ENCODE measurements around the gene ARSG. TPM values are rescaled to one million over a fixed set of nuclear protein-coding genes. Genes with fewer than 3 reads are reported as not detected.

ARSG gene
- total and polyA plus RNA-seq, 9 of the 15 experiments (the other 6 are each of a cell fraction or from before 2014, with no cell fraction given) = 1.0 to 5.6 (median 1.8) TPM

DNA sequence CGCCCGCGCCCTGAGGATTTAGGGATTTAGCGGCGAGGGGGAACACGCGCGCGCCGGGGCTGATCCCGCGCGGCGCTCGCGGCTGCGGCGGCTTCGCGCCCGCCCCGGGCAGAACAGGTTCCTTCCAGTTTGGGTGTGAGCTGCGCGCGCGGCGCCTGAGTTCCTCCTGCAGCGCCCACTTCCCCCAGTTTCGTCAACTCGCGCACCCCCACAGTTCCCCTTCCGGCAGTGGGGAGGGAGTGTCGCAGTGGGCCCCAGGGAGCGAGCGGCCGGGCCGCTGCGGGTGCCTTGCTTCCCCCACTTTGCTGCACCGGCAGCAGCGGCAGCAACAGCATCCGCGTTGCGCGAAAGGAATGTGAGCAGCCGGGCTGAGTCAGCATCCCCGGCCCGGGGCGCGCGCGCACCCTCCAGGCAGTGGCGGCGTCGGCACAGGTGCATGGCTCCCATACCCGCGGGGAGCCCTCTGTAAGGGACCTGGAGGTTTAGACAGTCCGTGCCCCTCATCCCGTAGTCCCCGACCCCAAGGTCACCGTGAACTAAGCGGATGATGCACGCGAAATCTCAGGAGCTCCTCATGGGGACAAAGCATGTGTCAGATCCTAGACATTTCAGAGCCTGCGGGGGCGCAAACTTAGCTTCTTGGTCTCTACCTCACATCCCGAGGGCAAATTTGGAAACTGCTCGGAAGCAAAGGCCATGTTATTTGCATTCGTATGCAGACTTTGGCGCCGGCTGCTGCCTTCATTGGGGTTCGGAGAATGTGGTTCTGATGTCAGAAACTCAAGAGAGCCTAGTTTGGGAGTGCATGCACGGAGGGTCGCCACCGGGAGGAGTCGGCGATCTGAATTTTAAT is 767 bp downstream of the ARSG start (continued):
- TF ChIP-seq MAZ (CRISPR knock-in tag; conservative IDR thresholded peaks at IDR 0.05 in 1 of 2, IDR thresholded peaks at IDR 0.05 in 1 of 2) (peak in 1 of 2 experiments; percentile 57; a peak in 2 of 4 replicates), POLR2AphosphoS2 (IDR thresholded peaks at IDR 0.05; ENCODE audit: low read length) (no peak), FOXJ3 (CRISPR knock-in tag; IDR thresholded peaks at IDR 0.05) (no peak), RBFOX2 (IDR thresholded peaks at IDR 0.05; ENCODE audit: low read depth, low read length) (peak; percentile 93), NFATC3 (IDR thresholded peaks at IDR 0.05) (no peak), ZNF707 (CRISPR knock-in tag; conservative IDR thresholded peaks at IDR 0.05) (no peak), PHTF2 (CRISPR knock-in tag; IDR thresholded peaks at IDR 0.05) (no peak), ESRRB (CRISPR knock-in tag; IDR thresholded peaks at IDR 0.05; ENCODE audit: borderline replicate concordance) (no peak), GTF2E2 (tag; IDR thresholded peaks at IDR 0.05) (peak; percentile 70), HDAC1 (IDR thresholded peaks at IDR 0.05) (peak in 1 of 2 experiments; percentile 61; a peak in 2 of 4 replicates), TEAD1 (CRISPR knock-in tag; IDR thresholded peaks at IDR 0.05) (peak in 1 of 2 experiments; percentile 61; a peak in 1 of 4 replicates), FOSL1 (tag; conservative IDR thresholded peaks at IDR 0.05) (peak; percentile 53), HMGN3 (IDR thresholded peaks at IDR 0.05; ENCODE audit: borderline replicate concordance, extremely low read depth, insufficient read length, low read depth, low read length) (peak; percentile 25), NR4A1 (CRISPR knock-in tag; IDR thresholded peaks at IDR 0.05) (no peak), NR4A1 (tag; IDR thresholded peaks at IDR 0.05) (no peak), FOXA1 (IDR thresholded peaks at IDR 0.05; ENCODE audit: borderline replicate concordance) (no peak), ZZZ3 (IDR thresholded peaks at IDR 0.05) (no peak), ZNF444 (CRISPR knock-in tag; IDR thresholded peaks at IDR 0.05) (no peak)
- TF ChIP-seq, protein P1, sequence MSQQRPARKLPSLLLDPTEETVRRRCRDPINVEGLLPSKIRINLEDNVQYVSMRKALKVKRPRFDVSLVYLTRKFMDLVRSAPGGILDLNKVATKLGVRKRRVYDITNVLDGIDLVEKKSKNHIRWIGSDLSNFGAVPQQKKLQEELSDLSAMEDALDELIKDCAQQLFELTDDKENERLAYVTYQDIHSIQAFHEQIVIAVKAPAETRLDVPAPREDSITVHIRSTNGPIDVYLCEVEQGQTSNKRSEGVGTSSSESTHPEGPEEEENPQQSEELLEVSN (IDR thresholded peaks at IDR 0.05; ENCODE audit: borderline replicate concordance in 1 of 2, extremely low read depth in 1 of 2, insufficient read depth in 1 of 2, insufficient read length in 1 of 2, low read depth in 1 of 2, low read length in 1 of 2, poor library complexity in 1 of 2, severe bottlenecking in 1 of 2) = peak; percentile 9 to 88
- TF ChIP-seq, protein P2, sequence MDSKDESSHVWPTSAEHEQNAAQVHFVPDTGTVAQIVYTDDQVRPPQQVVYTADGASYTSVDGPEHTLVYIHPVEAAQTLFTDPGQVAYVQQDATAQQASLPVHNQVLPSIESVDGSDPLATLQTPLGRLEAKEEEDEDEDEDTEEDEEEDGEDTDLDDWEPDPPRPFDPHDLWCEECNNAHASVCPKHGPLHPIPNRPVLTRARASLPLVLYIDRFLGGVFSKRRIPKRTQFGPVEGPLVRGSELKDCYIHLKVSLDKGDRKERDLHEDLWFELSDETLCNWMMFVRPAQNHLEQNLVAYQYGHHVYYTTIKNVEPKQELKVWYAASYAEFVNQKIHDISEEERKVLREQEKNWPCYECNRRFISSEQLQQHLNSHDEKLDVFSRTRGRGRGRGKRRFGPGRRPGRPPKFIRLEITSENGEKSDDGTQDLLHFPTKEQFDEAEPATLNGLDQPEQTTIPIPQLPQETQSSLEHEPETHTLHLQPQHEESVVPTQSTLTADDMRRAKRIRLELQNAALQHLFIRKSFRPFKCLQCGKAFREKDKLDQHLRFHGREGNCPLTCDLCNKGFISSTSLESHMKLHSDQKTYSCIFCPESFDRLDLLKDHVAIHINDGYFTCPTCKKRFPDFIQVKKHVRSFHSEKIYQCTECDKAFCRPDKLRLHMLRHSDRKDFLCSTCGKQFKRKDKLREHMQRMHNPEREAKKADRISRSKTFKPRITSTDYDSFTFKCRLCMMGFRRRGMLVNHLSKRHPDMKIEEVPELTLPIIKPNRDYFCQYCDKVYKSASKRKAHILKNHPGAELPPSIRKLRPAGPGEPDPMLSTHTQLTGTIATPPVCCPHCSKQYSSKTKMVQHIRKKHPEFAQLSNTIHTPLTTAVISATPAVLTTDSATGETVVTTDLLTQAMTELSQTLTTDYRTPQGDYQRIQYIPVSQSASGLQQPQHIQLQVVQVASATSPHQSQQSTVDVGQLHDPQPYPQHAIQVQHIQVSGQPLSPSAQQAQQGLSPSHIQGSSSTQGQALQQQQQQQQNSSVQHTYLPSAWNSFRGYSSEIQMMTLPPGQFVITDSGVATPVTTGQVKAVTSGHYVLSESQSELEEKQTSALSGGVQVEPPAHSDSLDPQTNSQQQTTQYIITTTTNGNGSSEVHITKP (IDR thresholded peaks at IDR 0.05; ENCODE audit: partially characterized antibody) = no peak
- TF ChIP-seq, protein P3, sequence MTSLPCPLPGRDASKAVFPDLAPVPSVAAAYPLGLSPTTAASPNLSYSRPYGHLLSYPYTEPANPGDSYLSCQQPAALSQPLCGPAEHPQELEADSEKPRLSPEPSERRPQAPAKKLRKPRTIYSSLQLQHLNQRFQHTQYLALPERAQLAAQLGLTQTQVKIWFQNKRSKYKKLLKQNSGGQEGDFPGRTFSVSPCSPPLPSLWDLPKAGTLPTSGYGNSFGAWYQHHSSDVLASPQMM (CRISPR knock-in tag; IDR thresholded peaks at IDR 0.05) = no peak
- TF ChIP-seq, protein P4, sequence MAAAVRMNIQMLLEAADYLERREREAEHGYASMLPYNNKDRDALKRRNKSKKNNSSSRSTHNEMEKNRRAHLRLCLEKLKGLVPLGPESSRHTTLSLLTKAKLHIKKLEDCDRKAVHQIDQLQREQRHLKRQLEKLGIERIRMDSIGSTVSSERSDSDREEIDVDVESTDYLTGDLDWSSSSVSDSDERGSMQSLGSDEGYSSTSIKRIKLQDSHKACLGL (CRISPR knock-in tag; IDR thresholded peaks at IDR 0.05; ENCODE audit: borderline replicate concordance, poor library complexity, severe bottlenecking) = no peak
